Stimulated activated memory B cell treated with anti-CD40 and anti-IgM and Interleukin-4, amounts not matched to agents 10 μg/mL and 1 μg/mL and 100 μg/mL, for 72 hours (primary cell): Measurements from ENCODE around the gene PQBP1.

ENCODE experiments used
- ATAC-seq: fragments of 150-1000 bp; cut with Tn5 transposase; 2 replicates; pipeline ENCODE4 v1.10.0; 2021
- H3K27ac Mint-ChIP-seq: one replicate; pipeline ENCODE4 v1.8.0; 2022; ENCODE audit warnings: mild to moderate bottlenecking, mixed read lengths
- H3K27me3 Mint-ChIP-seq: one replicate; pipeline ENCODE4 v1.8.0; 2022; ENCODE audit warnings: mixed read lengths
- H3K36me3 Mint-ChIP-seq: one replicate; pipeline ENCODE4 v1.8.0; 2022; ENCODE audit warnings: mixed read lengths
- H3K4me1 Mint-ChIP-seq: one replicate; pipeline ENCODE4 v1.8.0; 2022; ENCODE audit warnings: mixed read lengths
- H3K4me3 Mint-ChIP-seq: one replicate; pipeline ENCODE4 v1.8.0; 2022; ENCODE audit warnings: mild to moderate bottlenecking, moderate library complexity, mixed read lengths
- H3K9me3 Mint-ChIP-seq: one replicate; pipeline ENCODE4 v1.8.0; 2022; ENCODE audit warnings: mixed read lengths

PQBP1 gene

DNA sequence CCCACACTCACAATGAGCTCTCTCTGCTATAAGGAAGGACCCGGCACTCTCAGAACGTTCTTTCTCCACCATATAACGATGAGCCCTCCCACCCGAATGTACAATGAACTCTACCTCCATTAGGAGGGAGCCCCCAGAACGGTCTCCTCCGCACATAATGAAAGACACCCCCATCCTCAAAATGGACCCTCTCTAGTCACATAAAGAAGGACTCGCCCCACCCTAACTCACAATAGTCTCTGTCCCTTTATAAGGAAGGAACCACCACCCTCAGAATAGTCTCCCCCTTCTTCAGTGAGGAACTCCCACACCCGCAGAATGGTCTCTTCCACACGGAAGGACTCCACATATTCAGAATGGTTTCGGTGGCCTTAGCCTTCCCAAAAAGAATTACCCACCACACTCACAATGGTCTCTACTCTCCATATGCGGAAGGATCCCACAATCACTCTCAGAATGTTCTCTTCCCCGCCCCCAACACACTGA is 13.2 kb downstream of the PQBP1 start:
- ATAC-seq: no peak
- H3K4me1 Mint-ChIP-seq: peaks cover 34% of the 10 kb centered on the region

DNA sequence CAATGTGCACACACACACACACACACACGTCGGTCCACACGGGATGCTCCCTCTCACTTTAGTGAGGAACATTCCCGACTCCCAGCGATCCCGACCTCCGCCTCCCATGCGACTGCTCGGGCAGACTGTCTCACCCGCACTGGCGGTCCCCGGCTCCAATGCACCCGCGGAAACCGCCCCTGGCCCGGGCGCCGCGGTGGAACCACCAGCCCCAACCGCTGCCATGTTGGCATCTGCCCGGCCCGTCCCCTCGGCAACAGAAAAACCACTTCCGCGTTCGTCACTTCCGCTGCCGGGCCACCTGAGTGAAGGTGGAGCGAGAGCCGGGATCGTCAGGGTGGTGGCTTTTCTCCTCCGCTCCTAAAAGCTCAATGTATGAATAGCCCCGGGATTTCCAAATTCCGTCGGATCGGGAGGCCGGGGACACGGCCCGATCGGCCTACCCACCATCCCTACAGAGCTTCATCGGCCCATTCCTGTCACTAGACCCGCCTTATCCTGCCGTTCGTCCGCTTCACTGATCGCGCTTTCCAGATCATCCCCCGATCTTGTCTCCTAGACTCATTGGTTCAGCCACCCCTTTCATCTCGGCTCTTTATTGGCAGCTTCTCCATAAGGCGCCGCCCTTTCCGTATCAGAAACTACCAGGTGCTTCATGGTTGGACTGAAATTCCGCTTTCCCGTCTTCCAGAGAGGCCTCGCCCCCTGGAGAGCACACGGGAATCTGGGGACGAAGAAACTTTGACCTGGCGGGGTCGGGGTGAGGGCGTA is 13.9 kb downstream of the PQBP1 start, which contains the start of gene SLC35A2:
TSS of gene SLC35A2 (minus strand) at position 235 of the 771 bp plus-strand sequence. CDS start at position 225, 10 bp downstream.
- Mint-ChIP-seq H3K4me3 (peak within 1 kb of the TSS; percentile 89), H3K27ac (peak within 1 kb of the TSS; percentile 91), H3K9me3 (no peaks in the 10 kb centered on the region), H3K27me3 (no peaks in the 10 kb centered on the region), H3K4me1 (peaks cover 35% of the 10 kb centered on the region), H3K36me3 (peaks cover 25% of the 10 kb centered on the region)
- ATAC-seq: peak; percentile 96

More for the DNA sequence above, 13.2 kb downstream of the PQBP1 start:
- Mint-ChIP-seq H3K36me3 (peaks cover 25% of the 10 kb centered on the region), H3K27ac (peak overlapping the region; percentile 91), H3K4me3 (peak overlapping the region; percentile 89), H3K9me3 (no peaks in the 10 kb centered on the region), H3K27me3 (no peaks in the 10 kb centered on the region)

DNA sequence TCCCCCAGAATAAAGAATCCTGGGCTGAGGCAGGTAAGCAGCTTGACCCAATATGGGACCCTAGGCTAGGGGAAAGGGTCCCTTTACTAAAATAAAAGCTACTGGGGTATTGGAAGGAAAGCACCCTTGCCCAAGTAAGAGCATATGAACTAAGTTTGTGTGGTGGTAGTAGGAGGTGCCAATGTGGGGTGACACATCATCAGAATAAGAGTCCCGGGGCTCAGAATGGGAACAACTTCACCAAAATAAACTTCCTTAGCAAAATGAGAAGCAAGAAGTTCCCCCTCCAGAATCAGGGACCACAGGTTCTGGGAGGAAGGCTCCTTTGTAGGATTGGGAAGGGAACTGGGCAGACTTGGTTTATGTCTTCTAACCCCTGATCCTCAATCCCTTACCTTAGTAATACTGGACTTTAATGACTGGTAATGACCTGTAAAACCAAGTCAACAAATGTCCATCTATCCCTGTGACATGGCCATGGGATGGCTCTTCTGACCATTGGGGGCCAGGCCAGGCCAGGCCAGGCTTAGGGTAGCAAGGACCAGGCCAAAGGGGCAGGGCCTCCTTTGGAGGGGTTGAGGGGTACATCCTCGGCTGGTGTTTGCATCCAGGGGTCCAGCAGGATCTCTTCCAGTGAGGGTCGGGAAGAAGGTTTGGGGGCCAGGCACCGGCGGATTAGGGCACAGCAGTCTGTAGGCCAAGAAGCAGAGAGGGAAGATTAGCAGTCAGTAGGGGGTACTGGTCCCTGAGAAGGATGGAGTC is 16.1 kb downstream of the PQBP1 start:
- no peaks in the 10 kb centered on the region for H3K9me3 Mint-ChIP-seq
- peak overlapping the region; percentile 14 for H3K27ac Mint-ChIP-seq

DNA sequence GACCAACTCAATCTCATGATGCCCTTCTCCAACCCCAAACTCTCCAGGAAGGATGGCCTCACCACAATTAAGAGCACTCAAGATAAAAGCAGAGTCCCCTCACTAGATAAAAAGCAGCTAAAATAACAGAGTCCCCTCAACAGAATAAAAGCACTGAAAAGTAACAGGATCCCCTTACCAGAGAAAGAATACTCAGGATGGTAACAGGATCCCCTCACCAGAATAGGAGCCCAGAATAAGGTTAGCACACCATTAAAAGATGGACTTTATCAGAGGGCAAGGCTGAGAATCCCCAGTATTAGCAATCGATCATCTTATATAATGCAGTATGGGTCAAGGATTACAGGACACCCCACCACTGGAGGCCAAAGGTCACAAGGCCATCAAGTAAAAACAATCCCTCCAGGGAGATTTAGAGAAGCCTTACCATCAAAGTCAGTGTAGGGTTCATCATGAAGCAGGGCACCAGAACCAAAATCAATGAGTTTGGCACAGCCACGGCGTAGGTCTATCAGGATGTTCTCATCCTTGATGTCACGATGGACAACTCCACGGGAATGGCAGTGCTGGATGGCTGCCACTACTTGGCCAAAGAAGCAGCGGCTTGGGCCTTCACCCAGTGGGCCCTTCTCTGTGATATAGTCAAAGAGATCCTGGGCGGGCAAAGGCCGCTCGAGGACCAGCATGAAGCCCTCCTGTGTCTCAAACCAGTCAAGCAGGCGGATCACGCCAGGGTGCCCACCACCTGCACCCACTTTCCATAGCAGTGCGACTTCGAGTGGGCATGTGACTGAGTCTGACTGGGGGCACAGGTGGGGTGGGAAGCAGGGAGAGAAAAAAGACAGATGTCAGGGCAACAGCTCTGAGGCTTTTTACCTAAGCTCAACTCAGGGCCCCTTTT is 17.1 kb downstream of the PQBP1 start:
- H3K4me3 Mint-ChIP-seq: no peak overlapping the region
- ATAC-seq: no peak
- no peaks in the 10 kb centered on the region for H3K9me3 Mint-ChIP-seq
- no peaks in the 10 kb centered on the region for H3K27me3 Mint-ChIP-seq
- peaks cover 43% of the 10 kb centered on the region for H3K36me3 Mint-ChIP-seq
- H3K27ac Mint-ChIP-seq: peak overlapping the region; percentile 14
- H3K4me1 Mint-ChIP-seq: peaks cover 50% of the 10 kb centered on the region

More for the DNA sequence above, 16.1 kb downstream of the PQBP1 start:
- peaks cover 43% of the 10 kb centered on the region for H3K4me1 Mint-ChIP-seq
- no peak for ATAC-seq
- peak overlapping the region; percentile 59 for H3K4me3 Mint-ChIP-seq
- no peaks in the 10 kb centered on the region for H3K27me3 Mint-ChIP-seq
- H3K36me3 Mint-ChIP-seq: peaks cover 43% of the 10 kb centered on the region

DNA sequence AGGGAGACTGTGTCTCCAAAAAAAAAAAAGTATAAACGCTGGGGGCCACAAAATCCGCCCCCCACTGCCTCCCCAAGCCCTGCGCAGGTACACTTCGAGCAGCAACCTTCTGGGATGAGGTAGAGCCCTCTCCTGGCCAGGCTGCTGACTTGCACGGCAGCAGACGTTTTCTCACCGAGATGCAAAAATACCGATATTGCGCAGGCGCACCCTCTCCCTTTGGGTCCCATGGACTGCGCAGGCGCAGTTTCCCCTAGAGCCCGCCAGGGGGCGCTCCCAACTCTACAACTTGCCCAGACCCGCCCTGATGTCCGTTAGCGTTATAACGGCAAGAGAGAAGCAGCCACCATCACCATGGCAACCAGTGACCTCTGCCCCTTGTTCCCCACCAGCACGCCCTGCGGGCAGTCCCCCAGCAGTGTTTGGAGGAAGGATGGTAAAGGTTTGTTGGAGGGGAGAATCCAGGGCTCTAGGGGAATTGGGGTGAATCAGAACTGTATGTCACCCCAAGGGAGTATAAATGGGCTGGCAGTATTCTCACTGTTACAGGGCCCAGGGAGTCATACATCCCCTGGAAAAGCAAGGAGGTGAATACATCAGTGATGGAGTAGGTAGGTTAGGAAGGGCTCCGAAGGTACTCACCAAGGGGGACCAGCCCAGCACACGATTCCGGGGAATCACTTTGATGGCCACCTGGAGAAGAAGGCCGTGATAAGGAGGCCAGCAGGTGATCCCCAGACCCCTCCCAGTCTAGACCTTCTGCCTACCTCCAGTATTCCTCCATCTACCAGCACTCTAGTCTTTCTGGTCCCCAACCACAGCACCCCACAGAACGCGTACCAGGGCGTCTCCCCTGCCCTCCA is 19.6 kb downstream of the PQBP1 start:
- H3K4me1 Mint-ChIP-seq: peaks cover 41% of the 10 kb centered on the region
- peak overlapping the region; percentile 95 for H3K27ac Mint-ChIP-seq
- peaks cover 40% of the 10 kb centered on the region for H3K36me3 Mint-ChIP-seq
- ATAC-seq: peak; percentile 81
- no peaks in the 10 kb centered on the region for H3K27me3 Mint-ChIP-seq
- no peaks in the 10 kb centered on the region for H3K9me3 Mint-ChIP-seq
- peak overlapping the region; percentile 100 for H3K4me3 Mint-ChIP-seq

DNA sequence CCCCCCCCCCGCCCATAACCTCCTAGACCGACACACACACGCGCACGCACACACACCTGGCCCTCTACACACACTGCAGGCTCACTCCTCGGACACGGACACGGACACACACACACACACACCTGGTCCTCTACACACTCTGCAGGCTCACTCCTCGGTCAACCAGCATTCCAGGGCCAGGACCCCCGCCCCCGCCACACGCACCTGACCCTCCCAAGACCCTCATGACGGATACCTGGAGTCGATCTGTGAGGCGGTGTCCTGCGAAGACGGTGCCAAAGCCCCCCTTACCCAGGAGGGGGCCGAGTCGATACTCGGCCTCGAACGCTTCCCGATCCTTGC is 20.5 kb downstream of the PQBP1 start:
- Mint-ChIP-seq H3K27ac (peak overlapping the region; percentile 95), H3K9me3 (no peaks in the 10 kb centered on the region), H3K4me1 (peaks cover 38% of the 10 kb centered on the region), H3K27me3 (no peaks in the 10 kb centered on the region), H3K36me3 (peaks cover 45% of the 10 kb centered on the region), H3K4me3 (peak overlapping the region; percentile 100)
- no peak for ATAC-seq

DNA sequence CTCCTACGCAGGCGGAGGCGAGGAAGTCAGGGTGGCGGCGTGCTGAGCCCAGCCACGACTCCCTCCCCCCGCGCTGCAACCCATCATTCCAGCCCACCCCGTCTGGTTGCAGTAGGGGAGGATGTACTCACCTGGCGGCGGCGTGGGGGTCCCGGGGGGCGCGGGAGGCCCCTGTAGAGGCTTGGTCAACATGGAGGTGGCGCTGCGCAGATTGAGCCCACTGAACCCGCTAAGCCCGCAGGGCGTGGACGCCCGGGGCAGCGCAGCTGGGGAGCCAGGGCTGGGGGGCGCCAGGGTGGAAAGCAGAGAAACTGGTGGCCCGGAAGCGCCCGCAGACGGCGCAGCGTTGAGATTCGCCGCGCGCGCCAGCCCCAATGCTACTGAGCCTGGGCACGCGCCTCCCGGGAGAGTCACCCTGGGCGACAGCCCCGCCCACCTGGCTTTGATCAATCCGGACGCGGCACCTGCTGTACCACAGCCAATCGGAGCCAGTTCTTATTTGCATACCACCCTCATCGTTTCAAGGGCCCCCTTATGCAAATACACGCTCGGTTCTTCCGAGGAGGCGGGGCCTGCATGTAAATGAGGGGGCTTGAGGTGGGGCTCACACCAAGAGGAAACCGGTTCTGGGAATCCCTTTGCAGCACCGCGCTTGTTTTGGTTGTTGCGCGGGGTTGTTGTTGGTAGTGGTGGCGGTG is 21.1 kb downstream of the PQBP1 start, which contains the start of gene PIM2:
TSS of gene PIM2 (minus strand) at position 382 of the 698 bp plus-strand sequence. CDS start at position 192, 190 bp downstream.
- H3K4me1 Mint-ChIP-seq: peaks cover 37% of the 10 kb centered on the region
- peak; percentile 94 for ATAC-seq
- no peaks in the 10 kb centered on the region for H3K27me3 Mint-ChIP-seq
- H3K27ac Mint-ChIP-seq: peak within 1 kb of the TSS; percentile 95
- peak within 1 kb of the TSS; percentile 100 for H3K4me3 Mint-ChIP-seq
- H3K36me3 Mint-ChIP-seq: peaks cover 45% of the 10 kb centered on the region
- H3K9me3 Mint-ChIP-seq: no peaks in the 10 kb centered on the region

DNA sequence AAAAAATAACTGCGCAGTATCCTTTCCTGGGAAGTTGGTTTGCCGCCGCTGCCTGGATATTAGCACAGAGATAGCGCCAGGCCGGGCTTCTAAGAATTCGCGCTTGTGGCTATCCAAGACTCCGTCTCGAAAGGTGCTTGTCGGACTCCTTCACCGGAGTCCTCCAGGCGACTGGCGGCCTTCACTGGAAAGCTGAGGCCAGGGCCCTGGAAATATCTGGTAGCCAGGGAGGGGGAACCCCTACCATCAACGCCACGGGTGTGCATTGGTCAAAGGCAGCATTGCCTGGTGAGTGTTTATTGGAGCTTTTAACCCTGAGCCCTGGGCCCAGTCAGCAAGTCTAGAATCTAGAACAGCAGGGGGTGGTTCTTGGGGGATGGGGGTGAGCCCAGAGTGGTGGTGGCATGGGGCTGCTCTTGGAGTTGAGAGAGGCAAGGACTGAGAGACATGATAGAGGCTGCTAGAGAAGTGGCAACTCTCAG is 21.7 kb downstream of the PQBP1 start:
- Mint-ChIP-seq H3K36me3 (peaks cover 44% of the 10 kb centered on the region), H3K9me3 (no peaks in the 10 kb centered on the region), H3K4me1 (peaks cover 35% of the 10 kb centered on the region), H3K27ac (peak overlapping the region; percentile 95), H3K4me3 (peak overlapping the region; percentile 100), H3K27me3 (no peaks in the 10 kb centered on the region)
- peak; percentile 39 for ATAC-seq

DNA sequence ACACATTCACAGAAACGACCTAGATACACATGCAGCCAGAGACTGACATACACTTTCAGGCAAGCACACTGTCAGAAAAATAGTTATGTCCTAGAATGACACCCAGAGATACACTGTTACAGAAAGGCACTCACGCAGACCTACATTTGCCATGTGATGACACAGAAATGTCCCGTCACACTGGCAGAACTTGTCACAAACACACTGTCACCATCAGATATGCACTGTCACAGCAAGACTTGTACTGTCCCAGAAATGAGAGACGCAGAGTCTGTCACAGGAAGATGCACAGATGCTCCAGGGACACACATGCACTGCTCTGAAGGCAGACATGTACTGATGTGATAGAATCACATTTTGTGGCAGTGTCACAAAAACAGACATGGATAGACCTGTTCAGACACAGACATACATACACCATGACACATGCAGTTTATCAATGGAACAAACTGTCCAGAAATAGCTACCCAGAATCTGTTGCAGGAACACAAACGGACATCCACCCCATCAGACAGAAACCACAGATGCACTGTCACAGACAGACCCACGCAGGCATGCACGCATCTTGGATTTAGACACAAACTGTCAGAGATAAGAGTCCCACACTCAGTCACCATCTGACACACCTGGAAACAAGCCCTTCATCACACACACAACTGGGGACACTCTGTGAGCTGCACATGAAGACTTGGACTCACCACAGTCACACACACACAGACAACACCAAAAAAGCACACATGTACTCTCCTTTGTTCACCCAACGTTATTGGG is 22.4 kb downstream of the PQBP1 start:
- Mint-ChIP-seq H3K4me3 (peak overlapping the region; percentile 100), H3K27ac (peak overlapping the region; percentile 95), H3K9me3 (no peaks in the 10 kb centered on the region), H3K36me3 (peaks cover 44% of the 10 kb centered on the region), H3K4me1 (peaks cover 33% of the 10 kb centered on the region), H3K27me3 (no peaks in the 10 kb centered on the region)
- no peak for ATAC-seq

DNA sequence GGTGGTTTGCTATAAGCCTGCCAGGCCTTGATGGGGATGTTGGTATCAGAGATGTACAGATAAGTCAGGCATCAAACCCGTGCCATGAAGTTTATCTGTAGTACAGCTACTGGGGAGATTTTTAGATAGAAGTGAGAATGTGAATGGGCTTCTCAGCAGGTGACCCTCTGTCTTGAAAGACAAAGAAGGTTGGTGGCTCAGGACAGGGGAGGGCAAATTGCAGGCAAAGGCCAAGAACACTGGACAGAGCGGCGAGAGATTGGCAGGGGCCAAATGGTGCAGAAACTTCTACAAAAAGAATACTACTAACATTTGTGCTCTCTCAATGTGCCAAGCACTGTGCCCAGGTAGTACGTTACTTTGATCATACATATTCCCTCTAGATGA is 23.0 kb downstream of the PQBP1 start:
- Mint-ChIP-seq H3K36me3 (peaks cover 38% of the 10 kb centered on the region), H3K27ac (no peak overlapping the region), H3K4me1 (peaks cover 33% of the 10 kb centered on the region), H3K4me3 (peak overlapping the region; percentile 100), H3K27me3 (no peaks in the 10 kb centered on the region), H3K9me3 (no peaks in the 10 kb centered on the region)
- ATAC-seq: no peak

DNA sequence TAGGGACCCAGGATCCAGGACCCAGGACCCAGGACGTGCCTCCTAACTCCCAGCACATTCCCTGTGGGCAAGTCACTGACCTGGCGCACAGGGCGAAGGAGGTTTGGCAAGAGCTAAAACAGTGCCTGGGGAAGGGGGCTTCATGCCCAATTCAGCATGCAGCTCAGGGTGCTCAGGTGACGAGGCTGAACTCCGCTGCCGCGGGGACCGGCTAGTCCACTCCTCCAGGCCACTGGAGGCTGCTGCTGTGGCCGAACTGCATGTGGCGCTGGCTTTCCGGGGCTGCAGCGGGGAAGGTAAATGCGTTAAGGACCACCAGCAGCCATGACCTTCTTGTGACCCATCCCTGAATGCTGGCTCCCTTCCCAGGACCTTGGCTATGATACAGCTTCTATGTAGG is 26.0 kb downstream of the PQBP1 start:
- Mint-ChIP-seq H3K27me3 (no peaks in the 10 kb centered on the region), H3K4me3 (no peak overlapping the region), H3K9me3 (no peaks in the 10 kb centered on the region), H3K36me3 (peaks cover 20% of the 10 kb centered on the region), H3K27ac (peak overlapping the region; percentile 63), H3K4me1 (peaks cover 35% of the 10 kb centered on the region)
- no peak for ATAC-seq

DNA sequence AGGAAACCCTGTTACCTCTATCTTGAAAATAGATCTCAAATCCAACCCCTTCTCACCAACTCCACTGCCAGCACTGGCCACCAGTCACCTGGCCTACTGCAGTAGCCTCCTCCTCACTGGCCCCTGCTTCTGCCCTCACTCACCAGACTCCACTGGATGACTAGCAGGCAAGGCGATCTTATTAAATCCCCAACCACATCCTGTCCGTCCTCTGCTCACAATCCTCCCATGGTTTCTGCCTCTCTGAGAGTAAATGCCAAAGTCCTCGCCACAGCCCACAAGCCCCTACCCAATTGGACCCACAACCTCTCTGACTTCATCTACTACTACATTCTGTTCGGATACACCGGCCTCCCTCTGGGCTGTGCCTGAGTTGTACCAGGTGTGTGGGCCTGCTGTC is 26.5 kb downstream of the PQBP1 start:
- H3K4me3 Mint-ChIP-seq: no peak overlapping the region
- H3K27me3 Mint-ChIP-seq: no peaks in the 10 kb centered on the region
- H3K27ac Mint-ChIP-seq: peak overlapping the region; percentile 63
- peaks cover 33% of the 10 kb centered on the region for H3K4me1 Mint-ChIP-seq
- H3K36me3 Mint-ChIP-seq: peaks cover 20% of the 10 kb centered on the region
- no peak for ATAC-seq
- no peaks in the 10 kb centered on the region for H3K9me3 Mint-ChIP-seq

DNA sequence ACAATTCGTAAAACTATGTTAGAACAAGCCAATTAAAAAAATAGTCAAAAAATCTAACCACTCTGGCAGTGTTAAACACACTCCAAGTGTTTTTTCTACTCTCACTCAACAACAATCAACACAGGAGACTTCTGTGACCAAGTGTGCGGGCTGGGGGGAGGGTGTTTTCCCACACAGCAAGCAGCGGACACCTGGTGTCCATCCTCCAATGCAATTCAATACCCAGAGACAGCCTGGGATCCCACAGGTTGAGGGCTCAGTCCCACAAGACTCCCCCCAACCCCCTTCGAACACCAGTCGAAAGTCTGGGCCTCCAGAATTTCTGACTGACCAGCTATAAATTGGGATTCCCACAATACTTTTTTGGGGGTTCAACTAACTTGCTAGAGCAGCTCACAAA is 29.4 kb downstream of the PQBP1 start:
- ATAC-seq: no peak
- Mint-ChIP-seq H3K9me3 (no peaks in the 10 kb centered on the region), H3K4me1 (peaks cover 17% of the 10 kb centered on the region), H3K27me3 (no peaks in the 10 kb centered on the region), H3K4me3 (no peak overlapping the region), H3K27ac (no peak overlapping the region), H3K36me3 (peaks cover 27% of the 10 kb centered on the region)
